ENCODE data around the gene C2orf49. TPM values are rescaled to one million over a fixed set of nuclear protein-coding genes. Genes with fewer than 3 reads are reported as not detected.

Gene C2orf49
- total and polyA plus RNA-seq, 2 of the 8 experiments (the other 6 are each of a cell fraction or from before 2014, with no cell fraction given) = 5.6 to 19.9 TPM

- ChIA-PET POLR2A (ENCODE audit: partially characterized antibody) (no interaction called here), CTCF (ENCODE audit: partially characterized antibody) (interaction anchor here (1.0 to 6.6 kb wide), 2 partner anchors 149 to 174 kb away, joined by 4 to 67 read pairs; no protein-coding TSS in a partner anchor)
- Histone ChIP-seq H3K79me2 (ENCODE audit: control insufficient read depth in 1 of 2, insufficient read depth in 2 of 2, low read length in 2 of 2) (no peaks in the 10 kb centered on the region), H3K23ac (ENCODE audit: insufficient read length) (no peak overlapping the region), H2AFZ (ENCODE audit: low read length) (no peak overlapping the region), H2BK120ac (replicated peaks; ENCODE audit: low read depth, low read length) (no peak overlapping the region), H2AK5ac (ENCODE audit: low read depth, low read length) (no peak overlapping the region), H4K20me1 (replicated peaks in 1 of 2; ENCODE audit: control insufficient read depth in 1 of 2, insufficient read depth in 2 of 2, low read length in 2 of 2) (peaks cover 0 to 2% of the 10 kb centered on the region in 2 experiments), H4K5ac (ENCODE audit: insufficient read length, low read depth, low read length) (no peak overlapping the region), H3K23me2 (ENCODE audit: low read depth, low read length) (no peaks in the 10 kb centered on the region), H3K36me3 (ENCODE audit: control insufficient read depth in 2 of 4, insufficient read depth in 4 of 4, low read length in 3 of 4) (peaks cover 0 to 15% (median 7%) of the 10 kb centered on the region in 4 experiments; a peak in 6 of 8 replicates), H3K4me2 (ENCODE audit: insufficient read depth in 1 of 2, low read depth in 2 of 2, low read length in 2 of 2) (no peak overlapping the region), H3K9me3 (ENCODE audit: insufficient read depth in 2 of 2, low read depth in 1 of 2, low read length in 1 of 2) (no peaks in the 10 kb centered on the region), H3K18ac (ENCODE audit: extremely low read depth, low read length) (no peak overlapping the region), H3K14ac (ENCODE audit: insufficient read length) (no peak overlapping the region), H4K8ac (ENCODE audit: extremely low read depth, insufficient read depth, low read length) (no peak overlapping the region), H3K79me1 (ENCODE audit: low read depth, low read length) (no peaks in the 10 kb centered on the region), H3K4ac (replicated peaks; ENCODE audit: insufficient read length, low read depth, low read length) (no peak overlapping the region), H4K91ac (replicated peaks; ENCODE audit: insufficient read length, low read length) (no peak overlapping the region), H3K27me3 (replicated peaks in 1 of 4; ENCODE audit: control insufficient read depth in 3 of 4, extremely low read depth in 1 of 4, insufficient read depth in 3 of 4, low read length in 3 of 4) (no peaks in the 10 kb centered on the region), H3K27ac (ENCODE audit: low read depth, low read length) (no peak overlapping the region), H2BK5ac (ENCODE audit: low read depth, low read length) (no peak overlapping the region), H2BK20ac (ENCODE audit: low read length) (no peak overlapping the region), H2BK15ac (ENCODE audit: low read length) (no peak overlapping the region), H3K4me1 (replicated peaks in 1 of 4; ENCODE audit: control insufficient read depth in 3 of 4, insufficient read depth in 4 of 4, low read length in 3 of 4) (no peaks in the 10 kb centered on the region), H3K9ac (replicated peaks in 1 of 4; ENCODE audit: extremely low read depth in 1 of 4, low read depth in 3 of 4, low read length in 3 of 4) (no peak overlapping the region), H3K4me3 (ENCODE audit: extremely low read depth in 1 of 4, insufficient read depth in 2 of 4, low read depth in 3 of 4, low read length in 4 of 4) (no peak overlapping the region), H3K56ac (replicated peaks; ENCODE audit: insufficient read length, low read depth, low read length) (no peak overlapping the region), H2BK12ac (ENCODE audit: low read depth, low read length) (no peak overlapping the region)
- no peak for DNase-seq (ENCODE audit: low read depth in 1 of 2, low spot score in 2 of 2)
- 90% methylated on average over 10 of the region's 10 CpGs; no CpG with 5 or more reads in 1 of the 2 experiments for WGBS, 2 experiments (ENCODE audit: extremely low coverage in 1 of 2, insufficient coverage in 1 of 2, insufficient read length in 1 of 2, insufficient replicate concordance in 2 of 2, low coverage in 1 of 2, low lambda C conversion rate in 2 of 2, missing lambda C conversion rate in 1 of 2)
- no peak for FAIRE-seq
- TF ChIP-seq TAF1 (IDR thresholded peaks at IDR 0.05; ENCODE audit: low read depth, low read length) = no peak
- TF ChIP-seq NRF1 (IDR thresholded peaks at IDR 0.05; ENCODE audit: low read depth, low read length) = no peak
- no peak for TF ChIP-seq GTF2F1 (IDR thresholded peaks at IDR 0.05; ENCODE audit: borderline replicate concordance, low read depth, low read length)
- no peak for TF ChIP-seq KDM1A (IDR thresholded peaks at IDR 0.05; ENCODE audit: borderline replicate concordance, low read length)
Observed at GRCh38 chr2:105371156-105371555, 33.8 kb downstream of the C2orf49 start.

Data from H1 (cell line).